ENCODE results near the gene HPN.

- TF ChIP-seq, protein P1, sequence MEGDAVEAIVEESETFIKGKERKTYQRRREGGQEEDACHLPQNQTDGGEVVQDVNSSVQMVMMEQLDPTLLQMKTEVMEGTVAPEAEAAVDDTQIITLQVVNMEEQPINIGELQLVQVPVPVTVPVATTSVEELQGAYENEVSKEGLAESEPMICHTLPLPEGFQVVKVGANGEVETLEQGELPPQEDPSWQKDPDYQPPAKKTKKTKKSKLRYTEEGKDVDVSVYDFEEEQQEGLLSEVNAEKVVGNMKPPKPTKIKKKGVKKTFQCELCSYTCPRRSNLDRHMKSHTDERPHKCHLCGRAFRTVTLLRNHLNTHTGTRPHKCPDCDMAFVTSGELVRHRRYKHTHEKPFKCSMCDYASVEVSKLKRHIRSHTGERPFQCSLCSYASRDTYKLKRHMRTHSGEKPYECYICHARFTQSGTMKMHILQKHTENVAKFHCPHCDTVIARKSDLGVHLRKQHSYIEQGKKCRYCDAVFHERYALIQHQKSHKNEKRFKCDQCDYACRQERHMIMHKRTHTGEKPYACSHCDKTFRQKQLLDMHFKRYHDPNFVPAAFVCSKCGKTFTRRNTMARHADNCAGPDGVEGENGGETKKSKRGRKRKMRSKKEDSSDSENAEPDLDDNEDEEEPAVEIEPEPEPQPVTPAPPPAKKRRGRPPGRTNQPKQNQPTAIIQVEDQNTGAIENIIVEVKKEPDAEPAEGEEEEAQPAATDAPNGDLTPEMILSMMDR (IDR thresholded peaks at IDR 0.05), result no peak
- TF ChIP-seq POLR2A (IDR thresholded peaks at IDR 0.05), result no peak
Observed at GRCh38 chr19:35021016-35021415, 20.5 kb upstream of the HPN start.

Measured in uterus (tissue), 2 donors.